AG04450 (cell line): ENCODE results near the gene INTS7. TPM values are rescaled to one million over a fixed set of nuclear protein-coding genes. Genes with fewer than 3 reads are reported as not detected.

Experiments
- CTCF ChIA-PET: fragments of 300-600, 350-600 bp; formaldehyde crosslinking; extraction: SDS; loops from one replicate; lab custom pipeline; 2022; ENCODE audit warnings: antibody characterized with exemption, inconsistent platforms; lab: Charles Lee
- POLR2A ChIA-PET: fragments of 350-600 bp; formaldehyde crosslinking; extraction: SDS; loops from one replicate; lab custom pipeline; 2021; ENCODE audit warnings: antibody characterized with exemption, inconsistent platforms; lab: Yijun Ruan, JAX
- DNase-seq: peaks from one replicate; pipeline ENCODE4 v3.0.0-alpha.2; 2011; ENCODE audit warnings: low read depth, low spot score
- H3K27ac ChIP-seq: one replicate; pipeline ENCODE4 v1.5.1; 2012; ENCODE audit warnings: low read depth, low read length, control low read depth
- H3K27me3 ChIP-seq: one replicate; pipeline ENCODE4 v1.6.0; 2012; ENCODE audit warnings: low read length; ENCODE audit not compliant: control insufficient read depth, insufficient read depth
- H3K4me3 ChIP-seq: 2 replicates; pipeline ENCODE4 v1.5.1; 2011; ENCODE audit warnings: mild to moderate bottlenecking, low read depth, low read length, control low read depth
- H3K9me3 ChIP-seq: 2 replicates; pipeline ENCODE4 v1.5.1; 2012; ENCODE audit warnings: low read length; ENCODE audit not compliant: control insufficient read depth, insufficient read depth
- polyA plus RNA-seq: library from polyadenylated mRNA; depleted of rRNA; stranded (reverse); fragments of >200 nt; gene quantifications from 2 replicates; pipeline ENCODE4 v1.2.3, GENCODE V29; 2011
- TF ChIP-seq, protein P1 (sequence below): IDR thresholded peaks from 2 replicates; pipeline ENCODE4 v1.5.1; 2011; ENCODE audit warnings: low read depth, low read length, control low read depth, inconsistent platforms

Gene INTS7
- polyA plus RNA-seq, 1 experiment: 20.1 TPM

DNA sequence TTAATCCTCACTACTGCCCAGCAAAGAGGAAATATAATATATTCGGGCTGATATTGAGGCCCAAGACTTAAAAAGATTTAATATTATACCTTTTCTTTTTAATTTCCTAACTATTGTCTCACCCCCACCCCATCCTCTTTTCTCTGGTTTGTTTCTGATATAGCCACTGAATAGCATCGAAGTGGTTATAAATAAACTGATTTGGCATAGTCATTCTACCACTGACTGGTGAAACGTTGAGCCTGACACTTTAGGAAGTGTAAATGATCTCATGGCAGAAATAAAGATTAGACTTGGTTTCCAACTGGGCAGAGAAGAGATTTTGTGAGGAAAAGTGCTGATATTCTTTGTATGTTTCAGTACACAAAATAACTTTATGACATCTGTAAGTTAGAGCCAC is 39.5 kb upstream of the INTS7 start:
- no peak for DNase-seq
- POLR2A ChIA-PET: no interaction called here
- Histone ChIP-seq H3K27ac (no peak overlapping the region), H3K9me3 (no peaks in the 10 kb centered on the region), H3K4me3 (no peak overlapping the region), H3K27me3 (no peaks in the 10 kb centered on the region)
- TF ChIP-seq, protein P1, sequence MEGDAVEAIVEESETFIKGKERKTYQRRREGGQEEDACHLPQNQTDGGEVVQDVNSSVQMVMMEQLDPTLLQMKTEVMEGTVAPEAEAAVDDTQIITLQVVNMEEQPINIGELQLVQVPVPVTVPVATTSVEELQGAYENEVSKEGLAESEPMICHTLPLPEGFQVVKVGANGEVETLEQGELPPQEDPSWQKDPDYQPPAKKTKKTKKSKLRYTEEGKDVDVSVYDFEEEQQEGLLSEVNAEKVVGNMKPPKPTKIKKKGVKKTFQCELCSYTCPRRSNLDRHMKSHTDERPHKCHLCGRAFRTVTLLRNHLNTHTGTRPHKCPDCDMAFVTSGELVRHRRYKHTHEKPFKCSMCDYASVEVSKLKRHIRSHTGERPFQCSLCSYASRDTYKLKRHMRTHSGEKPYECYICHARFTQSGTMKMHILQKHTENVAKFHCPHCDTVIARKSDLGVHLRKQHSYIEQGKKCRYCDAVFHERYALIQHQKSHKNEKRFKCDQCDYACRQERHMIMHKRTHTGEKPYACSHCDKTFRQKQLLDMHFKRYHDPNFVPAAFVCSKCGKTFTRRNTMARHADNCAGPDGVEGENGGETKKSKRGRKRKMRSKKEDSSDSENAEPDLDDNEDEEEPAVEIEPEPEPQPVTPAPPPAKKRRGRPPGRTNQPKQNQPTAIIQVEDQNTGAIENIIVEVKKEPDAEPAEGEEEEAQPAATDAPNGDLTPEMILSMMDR: no peak
- CTCF ChIA-PET: interaction anchor here (2.1 kb wide), 1 partner anchor 381 kb away, joined by 6 read pairs; no protein-coding TSS in a partner anchor

- H3K27ac ChIP-seq: no peak overlapping the region
- POLR2A ChIA-PET: no interaction called here
- CTCF ChIA-PET: no interaction called here
- no peaks in the 10 kb centered on the region for H3K27me3 ChIP-seq
- TF ChIP-seq, protein P1: no peak
- H3K4me3 ChIP-seq: no peak overlapping the region
- no peak for DNase-seq
- H3K9me3 ChIP-seq: no peaks in the 10 kb centered on the region
These were observed 39.0 kb upstream of the INTS7 start for GRCh38 chr1:212074313-212074712.

GRCh38 chr1:212073490-212073889 is 38.1 kb upstream of the INTS7 start:
- TF ChIP-seq, protein P1: no peak
- no peak for DNase-seq
- H3K9me3 ChIP-seq: no peaks in the 10 kb centered on the region
- H3K27me3 ChIP-seq: no peaks in the 10 kb centered on the region
- no peak overlapping the region for H3K27ac ChIP-seq
- ChIA-PET CTCF (interaction anchor here (1.0 to 5.7 kb wide), 6 partner anchors 11 to 381 kb away, joined by 3 to 283 read pairs (median 86); partner anchors contain the start of genes DTL and INTS7), POLR2A (no interaction called here)
- no peak overlapping the region for H3K4me3 ChIP-seq

- H3K27ac ChIP-seq: no peak overlapping the region
- TF ChIP-seq, protein P1: no peak
- POLR2A ChIA-PET: interaction anchor here (0.7 kb wide), 1 partner anchor 340 kb away, joined by 3 read pairs; no protein-coding TSS in a partner anchor
- no peak overlapping the region for H3K4me3 ChIP-seq
- CTCF ChIA-PET: interaction anchor here (0.5 to 5.7 kb wide), 14 partner anchors 9 to 405 kb away, joined by 3 to 283 read pairs (median 28); partner anchors contain the start of genes DTL, INTS7 and PPP2R5A
- H3K9me3 ChIP-seq: no peaks in the 10 kb centered on the region
- DNase-seq: no peak
- H3K27me3 ChIP-seq: no peaks in the 10 kb centered on the region
These were observed 36.7 kb upstream of the INTS7 start for GRCh38 chr1:212072047-212072446.

DNA sequence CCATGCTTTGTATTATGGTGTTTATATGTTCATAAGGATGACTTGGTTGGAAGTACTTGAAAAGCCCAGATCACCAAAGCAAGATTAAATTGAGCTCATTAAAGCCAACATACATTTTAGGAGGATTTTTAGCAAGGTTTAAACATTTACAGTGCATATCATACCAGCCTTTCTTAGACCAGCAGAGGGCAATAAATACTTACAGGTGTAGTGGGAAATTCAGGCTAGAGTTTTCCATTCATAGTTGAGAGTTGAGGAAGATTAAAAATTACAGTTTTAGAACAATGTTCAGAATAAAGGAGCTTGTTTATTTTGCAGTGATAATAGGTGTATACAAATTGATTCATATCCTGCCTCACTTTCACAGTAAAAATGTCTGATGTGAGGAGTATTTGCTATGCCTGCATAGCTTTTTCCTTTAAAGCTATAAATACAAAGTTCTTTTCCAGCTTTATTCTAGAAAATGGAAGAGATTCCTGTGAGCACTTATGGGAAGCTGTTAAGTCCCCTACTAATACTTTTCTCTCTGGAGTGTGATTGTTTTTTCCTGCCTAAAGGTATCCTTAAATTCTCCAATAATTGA is 35.5 kb upstream of the INTS7 start:
- ChIA-PET POLR2A (interaction anchor here (0.5 to 1.7 kb wide), 3 partner anchors 215 to 385 kb away, joined by 3 read pairs; no protein-coding TSS in a partner anchor), CTCF (interaction anchor here (0.6 to 5.7 kb wide), 92 partner anchors 8 to 759 kb away, joined by 3 to 283 read pairs (median 6); partner anchors contain the start of genes DTL, INTS7 and PPP2R5A)
- no peak overlapping the region for H3K27ac ChIP-seq
- peak; percentile 8 for DNase-seq
- TF ChIP-seq, protein P1: peak; percentile 79
- no peaks in the 10 kb centered on the region for H3K9me3 ChIP-seq
- no peaks in the 10 kb centered on the region for H3K27me3 ChIP-seq
- no peak overlapping the region for H3K4me3 ChIP-seq
